Panc1 (cell line): ENCODE results near the gene ATXN1.

Experiments used
- CTCF ChIP-seq: fragments of 450-650 bp; IDR thresholded peaks from 2 replicates; pipeline ENCODE4 v1.5.1; 2017; ENCODE audit warnings: mild to moderate bottlenecking
- POLR2AphosphoS5 ChIP-seq: IDR thresholded peaks from 2 replicates; pipeline ENCODE4 v1.6.1; 2012; ENCODE audit warnings: mild to moderate bottlenecking, low read depth, low read length, moderate library complexity
- REST ChIP-seq, 2 experiments: IDR thresholded peaks; 2 replicates each; pipeline ENCODE4 v1.6.1; 2011 to 2012; ENCODE audit warnings: low read depth in 2 of 2, control low read depth in 1 of 2, low read length in 1 of 2, mild to moderate bottlenecking in 1 of 2, moderate library complexity in 1 of 2; ENCODE audit not compliant: insufficient read depth in 1 of 2
- SIN3A ChIP-seq: IDR thresholded peaks from 2 replicates; pipeline ENCODE4 v1.6.1; 2012; ENCODE audit warnings: low read depth, mild to moderate bottlenecking, low read length, moderate library complexity, borderline replicate concordance; ENCODE audit not compliant: insufficient read depth

GRCh38 chr6:16539086-16539931 is 222.0 kb downstream of the ATXN1 start:
- TF ChIP-seq CTCF = no peak
- no peak for TF ChIP-seq POLR2AphosphoS5
- no peak for TF ChIP-seq REST (IDR thresholded peaks at IDR 0.05; ENCODE audit: insufficient read depth in 1 of 2, low read depth in 2 of 2, low read length in 1 of 2)
- TF ChIP-seq SIN3A = no peak
